ENCODE data around the gene HEATR5B. TPM values are rescaled to one million over a fixed set of nuclear protein-coding genes. Genes with fewer than 3 reads are reported as not detected.
"Not testable (repeated sequence)": the region's sequence is repeated elsewhere in the genome, so short reads cannot be mapped to it uniquely, and the experiment has no call there.

HEATR5B gene
- total RNA-seq, 2 experiments from 2014 or later, result 24.0 to 24.3 TPM

DNA sequence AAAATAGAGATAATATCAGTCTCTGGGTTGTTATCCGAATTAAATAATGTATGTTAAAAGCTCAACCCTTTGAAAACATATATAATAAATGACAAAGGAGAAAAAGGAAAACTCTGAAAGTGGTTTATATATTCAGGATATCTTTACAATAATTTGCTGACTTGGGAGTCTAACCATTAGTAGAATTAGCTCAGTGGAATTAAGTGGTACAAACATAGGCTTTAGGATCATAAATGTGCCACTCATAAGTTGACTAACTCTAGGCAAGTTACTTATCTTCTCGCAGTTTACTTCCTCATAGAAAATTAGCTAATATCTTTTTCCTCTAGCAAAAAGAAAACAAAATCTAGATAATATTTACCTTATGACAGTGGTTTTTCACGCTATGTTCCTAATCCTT lies 44.6 kb downstream of the HEATR5B start:
- H3K9me3 Mint-ChIP-seq, result no peaks in the 10 kb centered on the region
- peaks cover 12% of the 10 kb centered on the region for H3K36me3 Mint-ChIP-seq
- no peaks in the 10 kb centered on the region for H3K27me3 Mint-ChIP-seq
- DNase-seq (no peak), ATAC-seq (ENCODE audit: low read depth) (no peak)
- no peaks in the 10 kb centered on the region for H3K4me1 Mint-ChIP-seq
- POLR2A ChIA-PET, result no interaction called here
- H3K27ac Mint-ChIP-seq, result no peak overlapping the region
- H3K4me3 Mint-ChIP-seq, result no peak overlapping the region

- ATAC-seq (ENCODE audit: low read depth) (no peak), DNase-seq (no peak)
- Mint-ChIP-seq H3K27ac (no peak overlapping the region), H3K4me1 (no peaks in the 10 kb centered on the region), H3K27me3 (no peaks in the 10 kb centered on the region), H3K9me3 (no peaks in the 10 kb centered on the region), H3K36me3 (peaks cover 11% of the 10 kb centered on the region), H3K4me3 (no peak overlapping the region)
- POLR2A ChIA-PET, result no interaction called here
Observed at GRCh38 chr2:37037771-37038170, 46.4 kb downstream of the HEATR5B start.

GRCh38 chr2:37029758-37030157 lies 54.4 kb downstream of the HEATR5B start:
- Mint-ChIP-seq H3K4me1 (no peaks in the 10 kb centered on the region), H3K36me3 (peaks cover 19% of the 10 kb centered on the region), H3K4me3 (no peak overlapping the region), H3K9me3 (no peaks in the 10 kb centered on the region), H3K27me3 (no peaks in the 10 kb centered on the region), H3K27ac (no peak overlapping the region)
- POLR2A ChIA-PET, result no interaction called here
- DNase-seq (no peak), ATAC-seq (ENCODE audit: low read depth) (no peak)

DNA sequence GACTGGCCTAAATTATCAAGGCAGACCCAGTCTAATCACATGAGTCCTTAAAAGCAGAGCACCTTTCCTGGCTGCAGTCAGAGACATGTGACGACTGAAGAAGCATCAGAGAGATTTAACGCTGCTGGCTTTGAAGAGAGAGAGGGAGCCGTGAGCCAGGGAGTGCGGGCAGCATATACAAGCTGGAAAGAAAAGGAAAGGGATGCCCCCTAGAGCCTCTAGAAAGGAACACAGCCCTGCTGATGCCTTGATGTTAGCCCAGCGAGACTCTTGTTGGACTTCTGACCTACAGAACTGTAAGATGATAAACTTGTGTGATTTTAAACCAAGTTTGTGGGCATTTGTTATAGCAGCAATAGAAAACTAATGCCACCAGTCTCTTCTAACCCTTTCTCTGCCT lies 58.1 kb downstream of the HEATR5B start:
- POLR2A ChIA-PET, result no interaction called here
- ATAC-seq (ENCODE audit: low read depth) (no peak), DNase-seq (no peak)
- Mint-ChIP-seq H3K4me3 (no peak overlapping the region), H3K36me3 (peaks cover 19% of the 10 kb centered on the region), H3K9me3 (no peaks in the 10 kb centered on the region), H3K27ac (no peak overlapping the region), H3K27me3 (no peaks in the 10 kb centered on the region), H3K4me1 (no peaks in the 10 kb centered on the region)

- Mint-ChIP-seq H3K4me3 (no peak overlapping the region), H3K9me3 (no peaks in the 10 kb centered on the region), H3K27me3 (no peaks in the 10 kb centered on the region), H3K27ac (no peak overlapping the region), H3K36me3 (peaks cover 17% of the 10 kb centered on the region), H3K4me1 (no peaks in the 10 kb centered on the region)
- POLR2A ChIA-PET, result no interaction called here
- DNase-seq (no peak), ATAC-seq (ENCODE audit: low read depth) (no peak)
Observed at GRCh38 chr2:37020887-37021796, 63.0 kb downstream of the HEATR5B start.

DNA sequence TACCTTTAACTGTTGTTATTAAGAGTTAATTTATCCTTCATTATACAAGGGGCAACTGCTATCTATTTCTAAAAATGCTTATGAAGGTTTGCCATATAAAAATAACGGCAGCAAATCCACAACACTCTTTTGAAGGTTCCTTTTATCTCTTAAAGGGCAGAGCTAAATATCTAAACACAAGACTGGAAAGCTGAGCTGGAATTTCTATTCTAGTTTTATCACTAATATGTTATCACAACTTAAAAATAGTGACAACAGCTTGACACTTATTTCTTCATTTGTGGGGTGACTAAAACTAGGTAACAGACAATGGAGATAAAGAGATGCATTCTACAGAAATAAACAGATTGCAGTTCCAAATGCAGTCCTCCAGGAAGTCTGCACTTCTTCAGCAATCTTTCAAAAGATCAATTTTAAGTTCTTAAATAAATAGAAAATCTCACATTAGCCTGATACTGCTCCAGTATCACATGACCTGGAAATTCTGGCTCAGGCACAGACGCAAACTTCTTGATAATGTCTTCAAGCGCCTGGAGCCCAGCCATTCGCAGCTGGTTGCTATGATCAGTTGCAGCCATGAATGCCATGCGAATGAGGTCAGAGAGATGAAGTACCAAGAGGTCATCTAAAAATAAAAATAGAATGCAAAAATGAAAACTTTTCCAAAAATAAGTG lies 63.8 kb downstream of the HEATR5B start:
- no peaks in the 10 kb centered on the region for H3K27me3 Mint-ChIP-seq
- POLR2A ChIA-PET, result no interaction called here
- no peaks in the 10 kb centered on the region for H3K9me3 Mint-ChIP-seq
- H3K27ac Mint-ChIP-seq, result no peak overlapping the region
- no peak overlapping the region for H3K4me3 Mint-ChIP-seq
- H3K4me1 Mint-ChIP-seq, result no peaks in the 10 kb centered on the region
- DNase-seq, result no peak
- peaks cover 16% of the 10 kb centered on the region for H3K36me3 Mint-ChIP-seq
- ATAC-seq (ENCODE audit: low read depth), result no peak

GRCh38 chr2:37013315-37013641 lies 70.9 kb downstream of the HEATR5B start:
- Mint-ChIP-seq H3K27ac (no peak overlapping the region), H3K4me1 (peaks cover 10% of the 10 kb centered on the region), H3K9me3 (no peaks in the 10 kb centered on the region), H3K4me3 (no peak overlapping the region), H3K36me3 (peaks cover 21% of the 10 kb centered on the region), H3K27me3 (no peaks in the 10 kb centered on the region)
- ATAC-seq (ENCODE audit: low read depth) (no peak), DNase-seq (no peak)
- POLR2A ChIA-PET, result interaction anchor here (0.6 kb wide), 1 partner anchor 146 kb away, joined by 3 read pairs; no protein-coding TSS in a partner anchor

DNA sequence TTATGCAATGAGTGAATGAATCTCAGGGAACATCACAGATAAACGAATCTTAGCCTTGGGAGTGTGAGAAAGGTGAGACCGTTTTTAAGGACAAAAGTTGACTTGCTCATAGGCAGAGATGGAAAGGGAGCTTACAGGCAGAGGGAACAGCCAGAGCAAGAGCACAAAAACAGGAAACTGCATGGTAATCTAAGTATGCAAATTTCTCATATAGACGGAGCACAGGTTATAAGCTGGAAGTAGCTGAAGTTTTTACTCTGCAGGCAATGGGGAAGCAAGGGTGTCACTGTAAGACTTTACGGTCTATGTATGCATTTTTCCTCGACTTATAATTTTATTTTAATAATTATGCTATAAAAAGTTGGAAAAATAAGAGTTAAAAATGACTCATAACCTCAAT lies 73.0 kb downstream of the HEATR5B start:
- peaks cover 10% of the 10 kb centered on the region for H3K4me1 Mint-ChIP-seq
- peaks cover 20% of the 10 kb centered on the region for H3K36me3 Mint-ChIP-seq
- POLR2A ChIA-PET, result no interaction called here
- no peaks in the 10 kb centered on the region for H3K9me3 Mint-ChIP-seq
- no peak for DNase-seq
- H3K27me3 Mint-ChIP-seq, result no peaks in the 10 kb centered on the region
- ATAC-seq (ENCODE audit: low read depth), result no peak
- H3K4me3 Mint-ChIP-seq, result no peak overlapping the region
- H3K27ac Mint-ChIP-seq, result no peak overlapping the region

- ATAC-seq (ENCODE audit: low read depth) (peak; percentile 98), DNase-seq (no peak)
- H3K9me3 Mint-ChIP-seq, result no peaks in the 10 kb centered on the region
- POLR2A ChIA-PET, result no interaction called here
- H3K4me1 Mint-ChIP-seq, result peaks cover 15% of the 10 kb centered on the region
- peak overlapping the region; percentile 50 for H3K4me3 Mint-ChIP-seq
- H3K27me3 Mint-ChIP-seq, result no peaks in the 10 kb centered on the region
- H3K36me3 Mint-ChIP-seq, result peaks cover 20% of the 10 kb centered on the region
- peak overlapping the region; percentile 52 for H3K27ac Mint-ChIP-seq
Observed at GRCh38 chr2:37005118-37005868, 78.9 kb downstream of the HEATR5B start.

GRCh38 chr2:37000988-37001556 lies 83.1 kb downstream of the HEATR5B start:
- H3K9me3 Mint-ChIP-seq, result no peaks in the 10 kb centered on the region
- H3K36me3 Mint-ChIP-seq, result peaks cover 21% of the 10 kb centered on the region
- no peak overlapping the region for H3K27ac Mint-ChIP-seq

GRCh38 chr2:37000318-37000717 lies 83.9 kb downstream of the HEATR5B start:
- no peaks in the 10 kb centered on the region for H3K9me3 Mint-ChIP-seq
- no peak for ATAC-seq (ENCODE audit: low read depth)
- peaks cover 12% of the 10 kb centered on the region for H3K4me1 Mint-ChIP-seq
- POLR2A ChIA-PET, result no interaction called here
- H3K27me3 Mint-ChIP-seq, result no peaks in the 10 kb centered on the region
- H3K27ac Mint-ChIP-seq, result no peak overlapping the region
- no peak for DNase-seq
- H3K36me3 Mint-ChIP-seq, result peaks cover 21% of the 10 kb centered on the region
- H3K4me3 Mint-ChIP-seq, result no peak overlapping the region

More at GRCh38 chr2:37000988-37001556, 83.1 kb downstream of the HEATR5B start:
- ATAC-seq (ENCODE audit: low read depth) (no peak), DNase-seq (no peak)
- H3K4me3 Mint-ChIP-seq, result no peak overlapping the region
- no peaks in the 10 kb centered on the region for H3K27me3 Mint-ChIP-seq
- POLR2A ChIA-PET, result no interaction called here
- peaks cover 15% of the 10 kb centered on the region for H3K4me1 Mint-ChIP-seq

DNA sequence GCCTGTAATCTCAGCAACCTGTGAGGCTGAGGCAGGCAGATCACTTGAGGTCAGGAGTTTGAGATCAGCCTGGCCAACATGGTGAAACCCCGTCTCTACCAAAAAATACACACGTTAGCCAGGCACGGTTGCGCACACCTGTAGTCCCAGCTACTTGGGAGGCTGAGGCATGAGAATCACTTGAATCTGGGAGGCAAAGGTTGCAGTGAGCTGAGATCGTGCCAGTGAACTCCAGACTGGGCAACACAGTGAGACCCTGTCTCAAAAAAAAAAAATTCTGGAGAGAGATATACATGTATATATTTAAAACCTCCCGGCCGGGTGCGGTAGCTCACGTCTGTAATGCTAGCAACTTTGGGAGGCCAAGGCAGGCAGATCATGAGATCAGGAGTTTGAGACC lies 84.8 kb downstream of the HEATR5B start:
- H3K4me3 Mint-ChIP-seq; ATAC-seq (ENCODE audit: low read depth); H3K27me3 Mint-ChIP-seq; H3K9me3 Mint-ChIP-seq; POLR2A ChIA-PET; DNase-seq; H3K27ac Mint-ChIP-seq; H3K4me1 Mint-ChIP-seq: not testable (repeated sequence)
- H3K36me3 Mint-ChIP-seq, result peaks cover 14% of the 10 kb centered on the region

DNA sequence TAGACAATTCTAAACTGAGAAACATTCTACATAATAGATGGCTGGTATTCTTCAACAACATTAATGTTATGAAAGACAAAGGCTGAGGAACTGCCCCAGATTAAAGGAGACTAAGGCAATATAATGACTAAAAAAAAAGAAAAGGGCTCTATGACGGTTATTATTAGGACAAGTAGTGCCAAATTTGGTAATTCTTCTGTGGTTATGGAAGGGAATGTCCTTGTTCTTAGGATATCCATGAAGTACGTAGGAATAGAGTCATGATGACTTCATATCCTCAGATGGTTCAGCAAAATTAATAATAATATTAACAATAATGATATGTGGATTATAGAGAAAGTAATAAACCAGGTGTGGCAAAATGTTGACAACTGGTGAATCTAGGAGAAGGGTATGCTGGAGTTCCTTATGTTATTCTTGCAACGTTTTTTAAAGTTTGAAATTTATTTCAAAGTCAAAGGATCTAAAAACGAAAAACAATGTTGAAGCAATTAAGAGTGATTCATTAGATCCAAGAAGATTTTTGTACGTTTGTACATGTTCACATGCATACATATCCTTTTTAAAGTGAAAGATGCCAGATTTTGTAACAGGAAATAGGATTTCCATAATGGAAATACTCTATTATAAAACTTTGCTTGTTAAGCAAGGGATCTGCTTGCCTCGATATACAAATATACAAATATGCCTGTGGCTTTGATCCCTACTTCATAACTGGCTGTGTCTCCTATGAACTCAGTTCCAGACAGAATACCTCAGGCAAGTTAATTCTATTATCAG lies 90.1 kb downstream of the HEATR5B start:
- no peak for ATAC-seq (ENCODE audit: low read depth)
- Mint-ChIP-seq H3K36me3 (peaks cover 17% of the 10 kb centered on the region), H3K4me3 (no peak overlapping the region), H3K4me1 (no peaks in the 10 kb centered on the region), H3K9me3 (no peaks in the 10 kb centered on the region), H3K27ac (no peak overlapping the region), H3K27me3 (no peaks in the 10 kb centered on the region)
- no peak for DNase-seq
- POLR2A ChIA-PET, result no interaction called here
